OCI-LY3 (cell line): ENCODE results near the gene CHST13.

Experiments used
- CTCF ChIP-seq: fragments of 200-600, 300-600 bp; sonication (generic); IDR thresholded peaks from 2 replicates; pipeline ENCODE4 v1.5.1; 2014; ENCODE audit warnings: antibody characterized with exemption, low read length, low read depth
- EZH2phosphoT487 ChIP-seq: fragments of 200-600 bp; shearing (Covaris generic); IDR thresholded peaks from 2 replicates; pipeline ENCODE4 v1.6.1; 2018; ENCODE audit warnings: antibody characterized with exemption, mixed run types, low read depth

GRCh38 chr3:126535636-126536035, 11.7 kb downstream of the CHST13 start:
- TF ChIP-seq CTCF (no peak), EZH2phosphoT487 (no peak)
